GM10847 (cell line): ENCODE results near the gene MRPL58.

Experiments
- POLR2A ChIP-seq: IDR thresholded peaks from 2 replicates; pipeline ENCODE4 v1.6.1; 2011; ENCODE audit not compliant: insufficient read length; ENCODE audit errors: extremely low read depth

The MRPL58 gene

GRCh38 chr17:75032720-75033280, 20.3 kb downstream of the MRPL58 start:
- TF ChIP-seq POLR2A: no peak

- TF ChIP-seq POLR2A: no peak
Observed at GRCh38 chr17:75033346-75034235, 21.1 kb downstream of the MRPL58 start.

- TF ChIP-seq POLR2A: no peak
Observed at GRCh38 chr17:75034236-75034908, 21.9 kb downstream of the MRPL58 start.

GRCh38 chr17:75036643-75037268, 24.3 kb downstream of the MRPL58 start:
- no peak for TF ChIP-seq POLR2A

GRCh38 chr17:75039238-75039637, 26.8 kb downstream of the MRPL58 start:
- TF ChIP-seq POLR2A: no peak

- no peak for TF ChIP-seq POLR2A
Observed at GRCh38 chr17:75041656-75042280, 29.3 kb downstream of the MRPL58 start.

GRCh38 chr17:75044716-75045115, 32.2 kb downstream of the MRPL58 start:
- no peak for TF ChIP-seq POLR2A

- TF ChIP-seq POLR2A: peak; percentile 89
Observed at GRCh38 chr17:75046407-75047289, 34.2 kb downstream of the MRPL58 start, which contains the start of the genes ATP5PD and KCTD2. Gene ATP5PD, minus strand, starts transcription at chr17:75046969. Its CDS starts 4,319 bp downstream, at chr17:75042650. Gene KCTD2, plus strand, starts transcription at chr17:75047225. Its CDS starts 26 bp downstream, at chr17:75047251.

- no peak for TF ChIP-seq POLR2A
Observed at GRCh38 chr17:75047398-75048098, 35.1 kb downstream of the MRPL58 start.

- no peak for TF ChIP-seq POLR2A
Observed at GRCh38 chr17:75048249-75048878, 35.9 kb downstream of the MRPL58 start.

- TF ChIP-seq POLR2A: no peak
Observed at GRCh38 chr17:75049057-75049456, 36.6 kb downstream of the MRPL58 start.

- TF ChIP-seq POLR2A: no peak
Observed at GRCh38 chr17:75049706-75050105, 37.2 kb downstream of the MRPL58 start.

- no peak for TF ChIP-seq POLR2A
Observed at GRCh38 chr17:75051941-75052340, 39.5 kb downstream of the MRPL58 start.
